Esophagus muscularis mucosa (tissue), 4 donors: Measurements from ENCODE around the gene PKN2. TPM values are rescaled to one million over a fixed set of nuclear protein-coding genes. Genes with fewer than 3 reads are reported as not detected.

Experiments used
- DNase-seq: peaks from one replicate; pipeline ENCODE4 v3.0.0-alpha.2; 2017; ENCODE audit errors: extremely low spot score
- H3K27ac ChIP-seq, 4 donors: fragments of 200-600 bp; sonication (generic); replicated peaks in 1 of 4; 1 replicate in 3 of 4; 2 replicates in 1 of 4; pipeline ENCODE4 v1.5.1; 2016 to 2019; ENCODE audit warnings: mild to moderate bottlenecking in 1 of 4
- H3K27me3 ChIP-seq, 4 donors: fragments of 200-600 bp; sonication (generic); one replicate each; pipeline versions ENCODE4 v1.5.1 to v1.6.0; 2016 to 2019
- H3K36me3 ChIP-seq, 4 donors: fragments of 200-600 bp; sonication (generic); one replicate each; pipeline ENCODE4 v1.5.1; 2016 to 2019
- H3K4me1 ChIP-seq, 4 donors: fragments of 200-600 bp; sonication (generic); one replicate each; pipeline ENCODE4 v1.5.1; 2016 to 2019
- H3K4me3 ChIP-seq, 4 donors: fragments of 200-600 bp; sonication (generic); 1 replicate in 2 of 4; 2 replicates in 2 of 4; pipeline ENCODE4 v1.5.1; 2016 to 2019; ENCODE audit warnings: mild to moderate bottlenecking in 4 of 4, moderate library complexity in 1 of 4
- H3K9me3 ChIP-seq, 4 donors: fragments of 200-600 bp; sonication (generic); 1 replicate in 3 of 4; 2 replicates in 1 of 4; pipeline ENCODE4 v1.5.1; 2016 to 2019
- EP300 ChIP-seq: sonication (generic); formaldehyde crosslinking; IDR thresholded peaks from one replicate; pipeline ENCODE4 v1.6.1; 2017; ENCODE audit warnings: antibody characterized with exemption
- POLR2A ChIP-seq: fragments of 450-650 bp; IDR thresholded peaks from one replicate; pipeline ENCODE4 v1.6.1; 2017; ENCODE audit warnings: antibody characterized with exemption, moderate library complexity, mild to moderate bottlenecking, low read depth
- POLR2AphosphoS5 ChIP-seq, 2 donors: sonication (generic); formaldehyde crosslinking; IDR thresholded peaks; one replicate each; pipeline ENCODE4 v1.6.1; 2017; ENCODE audit warnings: antibody characterized with exemption in 2 of 2
- WGBS: methylation state at CpG from one replicate; pipeline ENCODE4 v1.1.5; 2018; 5-methylcytosine and 5-hydroxymethylcytosine counted together
- intact Hi-C: fragments of 100-400 bp; cut with DNase I; formaldehyde crosslinking; loops from one replicate; pipeline ENCODE4 v1.15.1; 2023
- total RNA-seq, 4 donors: library from RNA; depleted of rRNA; stranded (reverse); fragments of >200 nt; gene quantifications; one replicate each; pipeline versions ENCODE4 v1.1.0 to v1.2.1, GENCODE V29; 2016
- TF ChIP-seq, protein P1 (sequence below), 3 experiments: fragments of 200-600 bp in 2 of 3; fragments of 450-650 bp in 1 of 3; sonication (generic) in 2 of 3; IDR thresholded peaks; one replicate each; pipeline ENCODE4 v1.5.1; 2017 to 2019; ENCODE audit warnings: antibody characterized with exemption in 3 of 3, mild to moderate bottlenecking in 2 of 3, moderate library complexity in 1 of 3

PKN2 gene
- total RNA-seq, 4 donors from 2014 or later: 27.2 to 39.9 (median 34.3) TPM

DNA sequence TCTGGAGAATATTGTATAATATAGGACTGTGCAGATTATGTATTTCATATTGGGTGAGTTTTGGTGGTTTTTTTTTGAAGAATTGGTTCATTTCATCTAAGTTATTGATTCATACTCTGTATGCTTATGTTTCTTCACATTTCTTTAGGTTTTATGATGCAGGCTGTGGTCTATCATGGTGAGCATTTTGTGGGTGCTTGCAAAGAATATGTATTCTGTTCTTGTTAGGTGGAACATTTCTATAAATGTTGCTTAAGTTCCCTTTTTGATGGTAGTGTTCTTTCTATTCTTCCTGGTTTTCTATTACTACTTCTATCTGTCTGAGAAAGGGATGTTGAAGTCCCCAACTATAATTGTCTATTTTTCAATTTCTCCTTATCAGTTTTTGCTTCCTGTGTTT is 42.6 kb downstream of the PKN2 start:
- H3K27ac ChIP-seq: no peak overlapping the region
- peaks cover 8 to 47% (median 35%) of the 10 kb centered on the region in 4 donors for H3K4me1 ChIP-seq
- no peak overlapping the region for H3K4me3 ChIP-seq
- TF ChIP-seq POLR2AphosphoS5 (IDR thresholded peaks at IDR 0.05): no peak
- TF ChIP-seq, protein P1, sequence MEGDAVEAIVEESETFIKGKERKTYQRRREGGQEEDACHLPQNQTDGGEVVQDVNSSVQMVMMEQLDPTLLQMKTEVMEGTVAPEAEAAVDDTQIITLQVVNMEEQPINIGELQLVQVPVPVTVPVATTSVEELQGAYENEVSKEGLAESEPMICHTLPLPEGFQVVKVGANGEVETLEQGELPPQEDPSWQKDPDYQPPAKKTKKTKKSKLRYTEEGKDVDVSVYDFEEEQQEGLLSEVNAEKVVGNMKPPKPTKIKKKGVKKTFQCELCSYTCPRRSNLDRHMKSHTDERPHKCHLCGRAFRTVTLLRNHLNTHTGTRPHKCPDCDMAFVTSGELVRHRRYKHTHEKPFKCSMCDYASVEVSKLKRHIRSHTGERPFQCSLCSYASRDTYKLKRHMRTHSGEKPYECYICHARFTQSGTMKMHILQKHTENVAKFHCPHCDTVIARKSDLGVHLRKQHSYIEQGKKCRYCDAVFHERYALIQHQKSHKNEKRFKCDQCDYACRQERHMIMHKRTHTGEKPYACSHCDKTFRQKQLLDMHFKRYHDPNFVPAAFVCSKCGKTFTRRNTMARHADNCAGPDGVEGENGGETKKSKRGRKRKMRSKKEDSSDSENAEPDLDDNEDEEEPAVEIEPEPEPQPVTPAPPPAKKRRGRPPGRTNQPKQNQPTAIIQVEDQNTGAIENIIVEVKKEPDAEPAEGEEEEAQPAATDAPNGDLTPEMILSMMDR (IDR thresholded peaks at IDR 0.05): no peak
- TF ChIP-seq POLR2A: no peak
- no peak for TF ChIP-seq EP300
- H3K9me3 ChIP-seq: no peaks in the 10 kb centered on the region
- H3K27me3 ChIP-seq: no peaks in the 10 kb centered on the region
- intact Hi-C loops: no loop called here
- H3K36me3 ChIP-seq: peaks cover 0 to 4% (median 0%) of the 10 kb centered on the region in 4 donors
- no peak for DNase-seq

DNA sequence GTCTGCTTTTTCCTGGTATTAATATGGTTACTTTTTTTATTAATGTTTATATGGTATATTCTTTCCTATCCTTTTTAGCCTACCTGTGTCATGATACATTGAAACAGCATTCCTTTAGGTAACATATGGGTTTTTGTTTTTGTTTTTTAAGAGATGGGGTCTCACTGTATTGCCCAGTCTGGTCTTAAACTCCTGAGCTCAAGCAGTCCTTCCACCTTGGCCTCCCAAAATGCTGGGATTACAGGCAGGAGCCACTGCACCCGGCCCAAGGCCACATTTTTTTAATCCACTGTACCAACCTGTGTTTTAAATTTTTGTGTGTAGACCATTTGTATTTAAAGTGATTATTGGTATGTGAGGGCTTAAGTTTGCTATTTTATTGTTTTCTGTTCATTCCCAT is 43.1 kb downstream of the PKN2 start:
- 100% methylated on average over 1 of the region's 1 CpG for WGBS
- Histone ChIP-seq H3K27me3 (no peaks in the 10 kb centered on the region), H3K4me3 (no peak overlapping the region), H3K36me3 (peaks cover 0 to 4% (median 0%) of the 10 kb centered on the region in 4 donors), H3K4me1 (peaks cover 9 to 52% (median 39%) of the 10 kb centered on the region in 4 donors), H3K9me3 (no peaks in the 10 kb centered on the region), H3K27ac (no peak overlapping the region)
- intact Hi-C loops: no loop called here
- no peak for DNase-seq
- TF ChIP-seq POLR2AphosphoS5 (IDR thresholded peaks at IDR 0.05): no peak
- TF ChIP-seq, protein P1 (IDR thresholded peaks at IDR 0.05): no peak
- no peak for TF ChIP-seq POLR2A
- TF ChIP-seq EP300: no peak

DNA sequence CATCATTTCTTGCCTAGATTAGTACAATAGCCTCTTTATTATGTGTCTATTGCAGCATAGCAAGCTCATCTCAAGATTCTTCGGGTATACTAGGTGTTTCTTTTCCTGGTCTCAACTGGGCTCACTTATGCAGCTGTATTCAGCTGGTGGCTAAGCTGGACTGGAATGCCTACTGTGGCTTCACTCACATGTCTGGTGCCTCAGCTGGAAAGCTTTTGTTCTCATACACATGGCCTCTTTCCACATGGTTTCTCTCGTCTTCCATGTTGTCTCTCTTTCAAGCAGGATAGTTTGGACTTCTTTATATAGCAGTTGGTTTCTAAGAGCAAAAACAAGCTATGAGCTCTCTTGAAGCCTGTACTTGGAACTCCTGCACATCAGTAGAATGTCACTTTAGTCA is 45.2 kb downstream of the PKN2 start:
- Histone ChIP-seq H3K27me3 (no peaks in the 10 kb centered on the region), H3K36me3 (peaks cover 0 to 4% (median 0%) of the 10 kb centered on the region in 4 donors), H3K27ac (no peak overlapping the region), H3K9me3 (no peaks in the 10 kb centered on the region), H3K4me3 (no peak overlapping the region), H3K4me1 (peaks cover 11 to 56% (median 42%) of the 10 kb centered on the region in 4 donors)
- DNase-seq: no peak
- intact Hi-C loops: no loop called here
- no peak for TF ChIP-seq POLR2AphosphoS5 (IDR thresholded peaks at IDR 0.05)
- no peak for TF ChIP-seq POLR2A
- TF ChIP-seq, protein P1 (IDR thresholded peaks at IDR 0.05): no peak
- TF ChIP-seq EP300: no peak
- WGBS: 92% methylated on average over 2 of the region's 2 CpGs

DNA sequence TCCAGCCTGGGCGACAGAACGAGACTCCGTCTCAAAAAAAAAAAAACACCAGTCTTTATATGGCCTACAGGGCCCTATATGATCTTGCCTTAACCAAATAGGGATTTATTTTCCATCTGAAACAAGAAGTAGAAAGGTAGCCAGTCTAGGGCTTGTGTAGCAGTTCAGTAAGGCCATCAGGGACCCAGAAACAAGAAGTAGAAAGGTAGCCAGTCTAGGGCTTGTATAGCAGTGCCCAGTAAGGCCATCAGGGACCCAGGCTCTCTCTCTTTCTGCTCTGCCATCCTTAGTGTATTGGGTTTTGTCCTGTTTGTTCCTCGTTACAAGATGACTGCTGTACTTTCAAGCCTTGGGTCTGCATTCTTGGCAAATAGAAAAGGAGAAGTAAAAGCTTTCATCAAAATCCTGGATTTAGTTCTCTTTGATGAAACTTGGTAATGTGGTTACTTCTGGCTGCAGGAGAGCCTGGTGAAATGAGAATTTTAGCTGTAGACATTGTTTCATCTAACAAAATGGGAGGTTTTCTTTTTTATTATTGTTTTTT is 46.1 kb downstream of the PKN2 start:
- Histone ChIP-seq H3K9me3 (peaks cover 0 to 7% (median 2%) of the 10 kb centered on the region in 4 donors), H3K27ac (no peak overlapping the region), H3K4me3 (no peak overlapping the region), H3K36me3 (peaks cover 0 to 4% (median 0%) of the 10 kb centered on the region in 4 donors), H3K27me3 (no peaks in the 10 kb centered on the region), H3K4me1 (peaks cover 11 to 49% (median 39%) of the 10 kb centered on the region in 4 donors)
- 89% methylated on average over 4 of the region's 4 CpGs for WGBS
- TF ChIP-seq POLR2AphosphoS5 (IDR thresholded peaks at IDR 0.05) (no peak), EP300 (no peak), POLR2A (no peak)
- TF ChIP-seq, protein P1 (IDR thresholded peaks at IDR 0.05): no peak
- no peak for DNase-seq
- intact Hi-C loops: loop anchor here (2.0 kb wide), 1 partner anchor 45 kb away; the partner anchor contains the start of gene PKN2

DNA sequence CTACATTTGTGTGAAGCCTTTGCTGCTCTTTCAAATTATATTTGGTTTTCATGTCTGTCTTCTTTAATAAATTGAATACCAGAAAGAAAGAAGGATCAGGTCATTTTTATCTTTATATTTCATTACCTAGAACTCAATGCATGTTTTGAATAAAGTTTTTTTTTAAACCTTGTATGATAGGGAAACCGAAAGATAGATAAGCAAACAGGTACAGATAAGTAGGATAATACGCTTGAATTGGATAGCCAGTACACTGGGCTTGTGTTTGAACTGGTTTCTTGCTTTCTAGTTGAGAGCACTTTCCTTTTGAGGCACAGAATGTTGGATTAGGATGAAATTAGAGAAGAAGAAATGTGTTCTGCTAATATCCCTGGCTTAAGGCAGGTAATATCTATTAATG is 46.9 kb downstream of the PKN2 start:
- H3K36me3 ChIP-seq: peaks cover 0 to 4% (median 0%) of the 10 kb centered on the region in 4 donors
- H3K27me3 ChIP-seq: no peaks in the 10 kb centered on the region
- intact Hi-C loops: loop anchor here (2.0 kb wide), 1 partner anchor 46 kb away; the partner anchor contains the start of gene PKN2
- peaks cover 0 to 15% (median 6%) of the 10 kb centered on the region in 4 donors for H3K9me3 ChIP-seq
- DNase-seq: no peak
- TF ChIP-seq, protein P1 (IDR thresholded peaks at IDR 0.05): no peak
- TF ChIP-seq EP300 (no peak), POLR2AphosphoS5 (IDR thresholded peaks at IDR 0.05) (no peak), POLR2A (no peak)
- 72% methylated on average over 2 of the region's 2 CpGs for WGBS
- H3K27ac ChIP-seq: peak overlapping the region; percentile 42 to 76 (median 70)
- peak overlapping the region in 2 of 4 donors; percentile 2 to 26 for H3K4me3 ChIP-seq
- peaks cover 11 to 46% (median 39%) of the 10 kb centered on the region in 4 donors for H3K4me1 ChIP-seq
